Endothelial cell (in vitro differentiated cells): ENCODE measurements around the gene ATP2B1. TPM values are rescaled to one million over a fixed set of nuclear protein-coding genes. Genes with fewer than 3 reads are reported as not detected.

Experiments used
- total RNA-seq: library from RNA; stranded (reverse); fragmentation: NEBNext Ultra II Directional; extraction: Animal tissue kit (Norgen Biotek cat#: 25700); gene quantifications from one replicate; pipeline ENCODE4 v1.2.1, GENCODE V29; 2021; ENCODE audit not compliant: unreplicated experiment

The ATP2B1 gene
- total RNA-seq, 1 donor from 2014 or later = 33.0 TPM

Other genes starting within 250 kb of the ATP2B1 start
- gene GALNT4, start 184.0 kb downstream of the ATP2B1 start, total RNA-seq = 5.7 TPM
- 22.7 TPM for gene POC1B, start 182.8 kb downstream of the ATP2B1 start, total RNA-seq